ENCODE results near the gene PTPRN2.

Gene PTPRN2

GRCh38 chr7:157813741-157814661, 773.6 kb downstream of the PTPRN2 start:
- no peak for DNase-seq

GRCh38 chr7:157813053-157813452, 774.6 kb downstream of the PTPRN2 start:
- DNase-seq, result no peak

GRCh38 chr7:157811946-157812345, 775.7 kb downstream of the PTPRN2 start:
- DNase-seq, result no peak

- no peak for DNase-seq
Observed at GRCh38 chr7:157809863-157810851, 777.5 kb downstream of the PTPRN2 start.

GRCh38 chr7:157809154-157809862, 778.3 kb downstream of the PTPRN2 start:
- no peak for DNase-seq

- DNase-seq, result no peak
Observed at GRCh38 chr7:157808042-157808441, 779.6 kb downstream of the PTPRN2 start.

- DNase-seq, result no peak
Observed at GRCh38 chr7:157807510-157807909, 780.1 kb downstream of the PTPRN2 start.

- no peak for DNase-seq
Observed at GRCh38 chr7:157806711-157807110, 780.9 kb downstream of the PTPRN2 start.

- no peak for DNase-seq
Observed at GRCh38 chr7:157805713-157806112, 781.9 kb downstream of the PTPRN2 start.

GRCh38 chr7:157803906-157804305, 783.7 kb downstream of the PTPRN2 start:
- no peak for DNase-seq

GRCh38 chr7:157801971-157802675, 785.5 kb downstream of the PTPRN2 start:
- no peak for DNase-seq

GRCh38 chr7:157801113-157801512, 786.5 kb downstream of the PTPRN2 start:
- DNase-seq, result no peak

- no peak for DNase-seq
Observed at GRCh38 chr7:157800281-157800680, 787.3 kb downstream of the PTPRN2 start.

GRCh38 chr7:157799076-157799685, 788.4 kb downstream of the PTPRN2 start:
- no peak for DNase-seq

- DNase-seq, result no peak
Observed at GRCh38 chr7:157797361-157797760, 790.3 kb downstream of the PTPRN2 start.

GRCh38 chr7:157796846-157797245, 790.8 kb downstream of the PTPRN2 start:
- DNase-seq, result no peak

GRCh38 chr7:157795643-157796042, 792.0 kb downstream of the PTPRN2 start:
- no peak for DNase-seq

- DNase-seq, result no peak
Observed at GRCh38 chr7:157795199-157795598, 792.4 kb downstream of the PTPRN2 start.

GRCh38 chr7:157794746-157795065, 792.9 kb downstream of the PTPRN2 start:
- no peak for DNase-seq

- DNase-seq, result no peak
Observed at GRCh38 chr7:157793973-157794745, 793.5 kb downstream of the PTPRN2 start.

- DNase-seq, result no peak
Observed at GRCh38 chr7:157793087-157793353, 794.6 kb downstream of the PTPRN2 start.
